Measurements from ENCODE around the gene OPCML.

The OPCML gene

GRCh38 chr11:133362916-133363315, 169.4 kb downstream of the OPCML start:
- no peak overlapping the region for H3K4me3 Mint-ChIP-seq
- peaks cover 16% of the 10 kb centered on the region for H3K9me3 Mint-ChIP-seq
- H3K27ac Mint-ChIP-seq = no peak overlapping the region
- H3K36me3 Mint-ChIP-seq (ENCODE audit: low read depth) = no peaks in the 10 kb centered on the region
- intact Hi-C loops (cut with micrococcal nuclease) = no loop called here
- H3K27me3 Mint-ChIP-seq = no peaks in the 10 kb centered on the region
- no peaks in the 10 kb centered on the region for H3K4me1 Mint-ChIP-seq (ENCODE audit: low read depth)

- no peaks in the 10 kb centered on the region for H3K27me3 Mint-ChIP-seq
- H3K36me3 Mint-ChIP-seq (ENCODE audit: low read depth) = no peaks in the 10 kb centered on the region
- no peaks in the 10 kb centered on the region for H3K4me1 Mint-ChIP-seq (ENCODE audit: low read depth)
Observed at GRCh38 chr11:133362156-133362555, 170.1 kb downstream of the OPCML start.

GRCh38 chr11:133361689-133361994, 170.7 kb downstream of the OPCML start:
- no peaks in the 10 kb centered on the region for H3K27me3 Mint-ChIP-seq
- no peak overlapping the region for H3K4me3 Mint-ChIP-seq
- peaks cover 16% of the 10 kb centered on the region for H3K9me3 Mint-ChIP-seq
- no peaks in the 10 kb centered on the region for H3K4me1 Mint-ChIP-seq (ENCODE audit: low read depth)
- no peak overlapping the region for H3K27ac Mint-ChIP-seq
- H3K36me3 Mint-ChIP-seq (ENCODE audit: low read depth) = no peaks in the 10 kb centered on the region
- intact Hi-C loops (cut with micrococcal nuclease) = no loop called here

More at GRCh38 chr11:133362156-133362555, 170.1 kb downstream of the OPCML start:
- no peak overlapping the region for H3K4me3 Mint-ChIP-seq
- H3K27ac Mint-ChIP-seq = no peak overlapping the region
- H3K9me3 Mint-ChIP-seq = peaks cover 16% of the 10 kb centered on the region
- intact Hi-C loops (cut with micrococcal nuclease) = no loop called here

GRCh38 chr11:133360860-133361688, 171.2 kb downstream of the OPCML start:
- Mint-ChIP-seq H3K27me3 (no peaks in the 10 kb centered on the region), H3K4me3 (no peak overlapping the region), H3K27ac (no peak overlapping the region), H3K4me1 (ENCODE audit: low read depth) (no peaks in the 10 kb centered on the region), H3K9me3 (peaks cover 16% of the 10 kb centered on the region), H3K36me3 (ENCODE audit: low read depth) (no peaks in the 10 kb centered on the region)
- intact Hi-C loops (cut with micrococcal nuclease) = no loop called here

- intact Hi-C loops (cut with micrococcal nuclease) = no loop called here
- Mint-ChIP-seq H3K4me3 (no peak overlapping the region), H3K9me3 (peaks cover 12% of the 10 kb centered on the region), H3K36me3 (ENCODE audit: low read depth) (no peaks in the 10 kb centered on the region), H3K27ac (no peak overlapping the region), H3K4me1 (ENCODE audit: low read depth) (no peaks in the 10 kb centered on the region), H3K27me3 (no peaks in the 10 kb centered on the region)
Observed at GRCh38 chr11:133355095-133355494, 177.2 kb downstream of the OPCML start.

GRCh38 chr11:133354069-133354468, 178.2 kb downstream of the OPCML start:
- Mint-ChIP-seq H3K4me1 (ENCODE audit: low read depth) (no peaks in the 10 kb centered on the region), H3K27me3 (no peaks in the 10 kb centered on the region), H3K36me3 (ENCODE audit: low read depth) (no peaks in the 10 kb centered on the region), H3K4me3 (no peak overlapping the region), H3K27ac (no peak overlapping the region), H3K9me3 (peaks cover 10% of the 10 kb centered on the region)
- intact Hi-C loops (cut with micrococcal nuclease) = no loop called here

GRCh38 chr11:133350045-133350444, 182.3 kb downstream of the OPCML start:
- Mint-ChIP-seq H3K27me3 (no peaks in the 10 kb centered on the region), H3K4me1 (ENCODE audit: low read depth) (no peaks in the 10 kb centered on the region), H3K9me3 (peaks cover 10% of the 10 kb centered on the region), H3K4me3 (no peak overlapping the region), H3K27ac (no peak overlapping the region), H3K36me3 (ENCODE audit: low read depth) (no peaks in the 10 kb centered on the region)
- intact Hi-C loops (cut with micrococcal nuclease) = no loop called here

GRCh38 chr11:133347988-133348387, 184.3 kb downstream of the OPCML start:
- Mint-ChIP-seq H3K36me3 (ENCODE audit: low read depth) (no peaks in the 10 kb centered on the region), H3K27me3 (no peaks in the 10 kb centered on the region), H3K9me3 (no peaks in the 10 kb centered on the region), H3K27ac (no peak overlapping the region), H3K4me1 (ENCODE audit: low read depth) (no peaks in the 10 kb centered on the region), H3K4me3 (no peak overlapping the region)
- intact Hi-C loops (cut with micrococcal nuclease) = no loop called here

GRCh38 chr11:133346137-133346536, 186.2 kb downstream of the OPCML start:
- peaks cover under 1% of the 10 kb centered on the region for H3K9me3 Mint-ChIP-seq
- no peaks in the 10 kb centered on the region for H3K36me3 Mint-ChIP-seq (ENCODE audit: low read depth)
- H3K4me3 Mint-ChIP-seq = no peak overlapping the region
- no peaks in the 10 kb centered on the region for H3K27me3 Mint-ChIP-seq
- intact Hi-C loops (cut with micrococcal nuclease) = no loop called here
- no peaks in the 10 kb centered on the region for H3K4me1 Mint-ChIP-seq (ENCODE audit: low read depth)
- H3K27ac Mint-ChIP-seq = no peak overlapping the region

- intact Hi-C loops (cut with micrococcal nuclease) = no loop called here
- H3K9me3 Mint-ChIP-seq = peaks cover 8% of the 10 kb centered on the region
Observed at GRCh38 chr11:133343951-133344350, 188.3 kb downstream of the OPCML start.

GRCh38 chr11:133339495-133340140, 192.7 kb downstream of the OPCML start:
- H3K36me3 Mint-ChIP-seq (ENCODE audit: low read depth) = no peaks in the 10 kb centered on the region
- H3K27me3 Mint-ChIP-seq = no peaks in the 10 kb centered on the region
- H3K9me3 Mint-ChIP-seq = peaks cover 8% of the 10 kb centered on the region
- H3K27ac Mint-ChIP-seq = no peak overlapping the region
- H3K4me1 Mint-ChIP-seq (ENCODE audit: low read depth) = no peaks in the 10 kb centered on the region
- intact Hi-C loops (cut with micrococcal nuclease) = no loop called here
- H3K4me3 Mint-ChIP-seq = no peak overlapping the region

More at GRCh38 chr11:133343951-133344350, 188.3 kb downstream of the OPCML start:
- Mint-ChIP-seq H3K36me3 (ENCODE audit: low read depth) (no peaks in the 10 kb centered on the region), H3K4me3 (no peak overlapping the region), H3K27ac (no peak overlapping the region), H3K4me1 (ENCODE audit: low read depth) (no peaks in the 10 kb centered on the region), H3K27me3 (no peaks in the 10 kb centered on the region)

- H3K27ac Mint-ChIP-seq = no peak overlapping the region
Observed at GRCh38 chr11:133338588-133338987, 193.7 kb downstream of the OPCML start.

GRCh38 chr11:133337951-133338418, 194.3 kb downstream of the OPCML start:
- intact Hi-C loops (cut with micrococcal nuclease) = no loop called here

More at GRCh38 chr11:133338588-133338987, 193.7 kb downstream of the OPCML start:
- Mint-ChIP-seq H3K4me3 (no peak overlapping the region), H3K4me1 (ENCODE audit: low read depth) (no peaks in the 10 kb centered on the region), H3K36me3 (ENCODE audit: low read depth) (no peaks in the 10 kb centered on the region), H3K9me3 (peaks cover 8% of the 10 kb centered on the region), H3K27me3 (no peaks in the 10 kb centered on the region)
- intact Hi-C loops (cut with micrococcal nuclease) = no loop called here

GRCh38 chr11:133337193-133337592, 195.1 kb downstream of the OPCML start:
- no peaks in the 10 kb centered on the region for H3K4me1 Mint-ChIP-seq (ENCODE audit: low read depth)
- intact Hi-C loops (cut with micrococcal nuclease) = no loop called here
- H3K4me3 Mint-ChIP-seq = no peak overlapping the region

More at GRCh38 chr11:133337951-133338418, 194.3 kb downstream of the OPCML start:
- Mint-ChIP-seq H3K9me3 (peaks cover 8% of the 10 kb centered on the region), H3K27me3 (no peaks in the 10 kb centered on the region), H3K4me1 (ENCODE audit: low read depth) (no peaks in the 10 kb centered on the region), H3K36me3 (ENCODE audit: low read depth) (no peaks in the 10 kb centered on the region), H3K27ac (no peak overlapping the region), H3K4me3 (no peak overlapping the region)

More at GRCh38 chr11:133337193-133337592, 195.1 kb downstream of the OPCML start:
- peaks cover 8% of the 10 kb centered on the region for H3K9me3 Mint-ChIP-seq
- H3K27ac Mint-ChIP-seq = no peak overlapping the region
- H3K27me3 Mint-ChIP-seq = no peaks in the 10 kb centered on the region
- no peaks in the 10 kb centered on the region for H3K36me3 Mint-ChIP-seq (ENCODE audit: low read depth)

All from dendritic cell treated with granulocyte-macrophage colony-stimulating factor and Interleukin-4, amounts not matched to agents 40 ng/mL and 50 ng/mL, for 4 days (primary cell).